BE2C (cell line): ENCODE results near the gene MYBPHL.

Experiments used
- DNase-seq: peaks from one replicate; pipeline ENCODE4 v3.0.0-alpha.2; 2020
- H3K27me3 ChIP-seq: fragments of 250-450 bp; sonication (Bioruptor Pico); 2 replicates; pipeline ENCODE4 v1.5.1; 2020; ENCODE audit warnings: mild to moderate bottlenecking
- H3K36me3 ChIP-seq: fragments of 250-450 bp; sonication (Bioruptor Pico); 2 replicates; pipeline ENCODE4 v1.5.1; 2020; ENCODE audit warnings: mild to moderate bottlenecking
- H3K4me1 ChIP-seq: fragments of 250-450 bp; sonication (Bioruptor Pico); 2 replicates; pipeline ENCODE4 v1.5.1; 2020
- H3K4me3 ChIP-seq: 2 replicates; pipeline ENCODE4 v1.5.1; 2011; ENCODE audit warnings: low read depth, low read length
- H3K9me3 ChIP-seq: fragments of 250-450 bp; sonication (Bioruptor Pico); 2 replicates; pipeline ENCODE4 v1.5.1; 2020
- CTCF ChIP-seq: IDR thresholded peaks from 2 replicates; pipeline ENCODE4 v1.5.1; 2012; ENCODE audit warnings: mild to moderate bottlenecking, low read depth, low read length

MYBPHL gene

GRCh38 chr1:109347511-109347910 is 40.7 kb upstream of the MYBPHL start:
- no peak for TF ChIP-seq CTCF
- H3K9me3 ChIP-seq: no peaks in the 10 kb centered on the region
- no peaks in the 10 kb centered on the region for H3K4me1 ChIP-seq
- DNase-seq: no peak
- H3K27me3 ChIP-seq: no peaks in the 10 kb centered on the region
- no peak overlapping the region for H3K4me3 ChIP-seq
- no peaks in the 10 kb centered on the region; the same call in 1 of the 2 replicates for H3K36me3 ChIP-seq

- no peak overlapping the region for H3K4me3 ChIP-seq
- no peak for TF ChIP-seq CTCF
- H3K27me3 ChIP-seq: no peaks in the 10 kb centered on the region
- H3K9me3 ChIP-seq: no peaks in the 10 kb centered on the region
- no peaks in the 10 kb centered on the region for H3K4me1 ChIP-seq
- H3K36me3 ChIP-seq: peaks cover 3% of the 10 kb centered on the region
- no peak for DNase-seq
Observed at GRCh38 chr1:109341944-109342930, 35.4 kb upstream of the MYBPHL start.

DNA sequence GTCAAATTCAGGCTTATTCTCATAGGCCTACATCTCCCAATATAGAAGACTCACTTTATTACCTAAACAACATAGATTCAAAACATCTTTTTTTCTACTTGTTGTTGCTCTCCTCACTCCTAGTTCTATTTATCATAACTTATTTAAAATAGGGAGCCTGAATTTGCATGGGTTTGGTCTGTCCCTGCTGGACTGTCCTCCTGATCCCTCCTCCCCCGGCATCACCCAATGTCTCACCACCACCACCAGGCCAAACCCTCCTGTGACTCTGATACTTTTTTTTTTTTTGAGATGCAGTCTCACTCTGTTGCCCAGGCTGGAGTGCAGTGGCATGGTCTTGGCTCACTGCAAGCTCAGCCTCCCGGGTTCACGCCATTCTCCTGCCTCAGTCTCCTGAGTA is 31.8 kb upstream of the MYBPHL start:
- H3K36me3 ChIP-seq: peaks cover 3% of the 10 kb centered on the region
- no peak overlapping the region for H3K4me3 ChIP-seq
- H3K27me3 ChIP-seq: no peaks in the 10 kb centered on the region
- no peaks in the 10 kb centered on the region for H3K9me3 ChIP-seq
- DNase-seq: no peak
- no peak for TF ChIP-seq CTCF
- no peaks in the 10 kb centered on the region for H3K4me1 ChIP-seq

GRCh38 chr1:109338091-109338490 is 31.3 kb upstream of the MYBPHL start:
- no peaks in the 10 kb centered on the region for H3K4me1 ChIP-seq
- peaks cover 5% of the 10 kb centered on the region for H3K36me3 ChIP-seq
- DNase-seq: no peak
- no peaks in the 10 kb centered on the region for H3K9me3 ChIP-seq
- no peak for TF ChIP-seq CTCF
- H3K4me3 ChIP-seq: no peak overlapping the region
- H3K27me3 ChIP-seq: no peaks in the 10 kb centered on the region

GRCh38 chr1:109335091-109335490 is 28.3 kb upstream of the MYBPHL start:
- Histone ChIP-seq H3K27me3 (no peaks in the 10 kb centered on the region), H3K36me3 (peaks cover 11% of the 10 kb centered on the region), H3K4me3 (no peak overlapping the region), H3K9me3 (no peaks in the 10 kb centered on the region), H3K4me1 (no peaks in the 10 kb centered on the region)
- no peak for DNase-seq
- no peak for TF ChIP-seq CTCF

GRCh38 chr1:109331113-109331512 is 24.3 kb upstream of the MYBPHL start:
- H3K9me3 ChIP-seq: no peaks in the 10 kb centered on the region
- H3K4me3 ChIP-seq: no peak overlapping the region
- no peaks in the 10 kb centered on the region for H3K4me1 ChIP-seq
- DNase-seq: no peak
- no peak for TF ChIP-seq CTCF
- peaks cover 11% of the 10 kb centered on the region for H3K36me3 ChIP-seq
- no peaks in the 10 kb centered on the region for H3K27me3 ChIP-seq
